Neural progenitor cell (in vitro differentiated cells): ENCODE results near the gene PDE1C. TPM values are rescaled to one million over a fixed set of nuclear protein-coding genes. Genes with fewer than 3 reads are reported as not detected.
"Not testable (repeated sequence)": the region's sequence is repeated elsewhere in the genome, so short reads cannot be mapped to it uniquely, and the experiment has no call there.

Experiments used
- DNase-seq: peaks from one replicate; pipeline ENCODE4 v3.0.0-alpha.2; 2016; ENCODE audit warnings: low spot score
- H2AFZ ChIP-seq: fragments of 200-600 bp; sonication (generic); replicated peaks from 2 replicates; pipeline ENCODE4 v1.6.1; 2016; ENCODE audit warnings: antibody characterized with exemption
- H3F3A ChIP-seq: fragments of 200-600 bp; sonication (generic); 2 replicates; pipeline ENCODE4 v1.6.1; 2016; ENCODE audit warnings: antibody characterized with exemption, low read depth
- H3K27ac ChIP-seq: fragments of 200-600 bp; sonication (generic); 2 replicates; pipeline ENCODE4 v1.5.1; 2016; ENCODE audit warnings: mild to moderate bottlenecking
- H3K27me3 ChIP-seq: fragments of 200-600 bp; sonication (generic); 2 replicates; pipeline ENCODE4 v1.6.1; 2016; ENCODE audit warnings: mild to moderate bottlenecking, moderate library complexity
- H3K36me3 ChIP-seq: fragments of 200-600 bp; sonication (generic); 2 replicates; pipeline ENCODE4 v1.5.1; 2016
- H3K4me1 ChIP-seq: fragments of 200-600 bp; sonication (generic); 2 replicates; pipeline ENCODE4 v1.6.1; 2016; ENCODE audit warnings: mixed run types
- H3K4me2 ChIP-seq: fragments of 200-600 bp; sonication (generic); 2 replicates; pipeline ENCODE4 v1.6.1; 2016
- H3K4me3 ChIP-seq: fragments of 200-600 bp; sonication (generic); 2 replicates; pipeline ENCODE4 v1.5.1; 2016
- H3K79me2 ChIP-seq: fragments of 200-600 bp; sonication (generic); 2 replicates; pipeline ENCODE4 v1.6.1; 2016; ENCODE audit warnings: low read depth
- H3K9ac ChIP-seq: fragments of 200-600 bp; sonication (generic); 2 replicates; pipeline ENCODE4 v1.6.1; 2016
- H3K9me3 ChIP-seq: fragments of 200-600 bp; sonication (generic); 2 replicates; pipeline ENCODE4 v1.5.1; 2016; ENCODE audit warnings: low read depth
- H4K20me1 ChIP-seq: fragments of 200-600 bp; sonication (generic); 2 replicates; pipeline ENCODE4 v1.6.1; 2016; ENCODE audit warnings: low read depth
- H3K27ac Mint-ChIP-seq: 3 replicates; pipeline ENCODE4 v1.8.0; 2021; ENCODE audit warnings: mixed read lengths
- H3K27me3 Mint-ChIP-seq: 2 replicates; pipeline ENCODE4 v1.8.0; 2022; ENCODE audit warnings: low read depth, mild to moderate bottlenecking, inconsistent platforms, moderate library complexity, mixed read lengths; ENCODE audit not compliant: insufficient read depth
- H3K36me3 Mint-ChIP-seq: 3 replicates; pipeline ENCODE4 v1.8.0; 2021; ENCODE audit warnings: mixed read lengths
- H3K4me1 Mint-ChIP-seq: 3 replicates; pipeline ENCODE4 v1.8.0; 2021; ENCODE audit warnings: mixed read lengths
- H3K4me3 Mint-ChIP-seq: 3 replicates; pipeline ENCODE4 v1.8.0; 2021; ENCODE audit warnings: mild to moderate bottlenecking, moderate library complexity, mixed read lengths
- H3K9me3 Mint-ChIP-seq: 3 replicates; pipeline ENCODE4 v1.8.0; 2020; ENCODE audit warnings: mixed read lengths
- EZH2 ChIP-seq: fragments of 200-600 bp; sonication (generic); IDR thresholded peaks from 2 replicates; pipeline ENCODE4 v1.6.1; 2017; ENCODE audit warnings: antibody characterized with exemption, mild to moderate bottlenecking, moderate library complexity
- EZH2phosphoT487 ChIP-seq: fragments of 200-600 bp; sonication (generic); IDR thresholded peaks from 2 replicates; pipeline ENCODE4 v1.6.1; 2017; ENCODE audit warnings: antibody characterized with exemption
- total RNA-seq: library from RNA; depleted of rRNA; stranded (reverse); fragments of >200 nt; gene quantifications from 2 replicates; pipeline ENCODE4 v1.2.3, GENCODE V29; 2015; ENCODE audit warnings: low replicate concordance
- TF ChIP-seq, protein P1 (sequence below): fragments of 200-600 bp; sonication (generic); IDR thresholded peaks from 2 replicates; pipeline ENCODE4 v1.5.1; 2017; ENCODE audit warnings: antibody characterized with exemption, mild to moderate bottlenecking

Gene PDE1C
- total RNA-seq, 1 donor from 2014 or later = 0.54 TPM

DNA sequence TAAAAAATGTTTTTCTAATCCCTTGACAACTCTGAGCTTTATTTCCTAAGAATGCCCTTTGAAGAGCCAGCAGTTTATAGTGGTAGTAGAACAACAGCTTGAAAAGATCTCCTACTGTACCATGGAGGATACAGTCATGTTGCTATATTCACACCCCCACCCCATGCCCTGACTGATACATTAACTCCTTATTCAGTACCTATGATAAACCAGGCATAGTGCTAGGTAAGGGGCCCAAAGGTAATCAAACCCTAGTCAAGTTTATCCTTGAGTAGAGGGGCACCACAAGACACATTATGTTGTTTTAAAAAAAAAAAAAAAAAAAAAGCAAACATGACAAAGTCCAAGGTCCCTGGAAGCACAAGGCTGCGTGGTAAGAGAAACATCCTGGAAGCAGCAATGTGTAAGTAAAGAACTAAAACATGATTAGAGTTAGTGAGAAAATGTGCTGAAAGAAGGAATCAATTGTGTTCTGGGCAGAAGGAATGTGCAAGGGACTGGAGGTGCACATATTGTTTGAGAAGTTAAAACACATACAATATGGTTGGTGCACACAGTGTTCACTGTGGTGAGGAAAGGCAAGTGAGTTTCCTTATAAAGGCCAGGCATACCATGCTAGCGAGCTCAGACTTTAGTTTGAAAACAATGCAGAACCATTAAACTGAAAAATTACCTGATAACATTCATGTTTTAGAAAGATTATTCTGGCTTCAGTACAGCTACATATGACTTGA is 51.2 kb downstream of the PDE1C start:
- Mint-ChIP-seq H3K27ac (no peak overlapping the region), H3K27me3 (no peaks in the 10 kb centered on the region), H3K4me1 (no peaks in the 10 kb centered on the region), H3K9me3 (no peaks in the 10 kb centered on the region), H3K36me3 (no peaks in the 10 kb centered on the region), H3K4me3 (no peak overlapping the region)
- no peak overlapping the region for H3K4me3 ChIP-seq
- H3K4me1 ChIP-seq = peaks cover 7% of the 10 kb centered on the region
- TF ChIP-seq EZH2phosphoT487 (no peak), EZH2 (no peak)
- TF ChIP-seq, protein P1, sequence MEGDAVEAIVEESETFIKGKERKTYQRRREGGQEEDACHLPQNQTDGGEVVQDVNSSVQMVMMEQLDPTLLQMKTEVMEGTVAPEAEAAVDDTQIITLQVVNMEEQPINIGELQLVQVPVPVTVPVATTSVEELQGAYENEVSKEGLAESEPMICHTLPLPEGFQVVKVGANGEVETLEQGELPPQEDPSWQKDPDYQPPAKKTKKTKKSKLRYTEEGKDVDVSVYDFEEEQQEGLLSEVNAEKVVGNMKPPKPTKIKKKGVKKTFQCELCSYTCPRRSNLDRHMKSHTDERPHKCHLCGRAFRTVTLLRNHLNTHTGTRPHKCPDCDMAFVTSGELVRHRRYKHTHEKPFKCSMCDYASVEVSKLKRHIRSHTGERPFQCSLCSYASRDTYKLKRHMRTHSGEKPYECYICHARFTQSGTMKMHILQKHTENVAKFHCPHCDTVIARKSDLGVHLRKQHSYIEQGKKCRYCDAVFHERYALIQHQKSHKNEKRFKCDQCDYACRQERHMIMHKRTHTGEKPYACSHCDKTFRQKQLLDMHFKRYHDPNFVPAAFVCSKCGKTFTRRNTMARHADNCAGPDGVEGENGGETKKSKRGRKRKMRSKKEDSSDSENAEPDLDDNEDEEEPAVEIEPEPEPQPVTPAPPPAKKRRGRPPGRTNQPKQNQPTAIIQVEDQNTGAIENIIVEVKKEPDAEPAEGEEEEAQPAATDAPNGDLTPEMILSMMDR = no peak
- H3K4me2 ChIP-seq = no peak overlapping the region
- H3K27me3 ChIP-seq = no peaks in the 10 kb centered on the region
- H3K36me3 ChIP-seq = no peaks in the 10 kb centered on the region
- H3K79me2 ChIP-seq = no peaks in the 10 kb centered on the region
- no peak overlapping the region for H3K9ac ChIP-seq
- no peak overlapping the region for H2AFZ ChIP-seq
- no peaks in the 10 kb centered on the region for H3F3A ChIP-seq
- DNase-seq = no peak
- H4K20me1 ChIP-seq = no peaks in the 10 kb centered on the region
- H3K27ac ChIP-seq = no peak overlapping the region
- no peaks in the 10 kb centered on the region for H3K9me3 ChIP-seq

DNA sequence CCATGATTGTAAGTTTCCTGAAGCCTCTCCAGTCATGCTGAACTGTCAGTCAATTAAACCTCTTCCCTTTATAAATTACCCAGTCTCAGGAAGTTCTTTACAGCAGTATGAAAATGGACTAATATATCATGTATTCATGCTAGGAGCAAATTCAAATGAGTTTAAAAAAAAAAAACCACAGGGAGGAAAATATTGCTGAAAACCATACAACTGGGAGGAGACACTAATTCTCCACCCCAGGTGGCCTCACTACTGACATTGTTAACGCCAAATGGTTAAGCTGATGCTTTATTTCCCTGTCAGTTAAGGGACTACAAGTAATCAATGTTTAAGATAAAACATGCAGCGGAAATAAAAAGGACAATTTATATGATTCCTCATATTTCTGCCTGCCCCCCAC is 55.1 kb downstream of the PDE1C start:
- Histone ChIP-seq H2AFZ (no peak overlapping the region), H3K4me1 (peaks cover 12% of the 10 kb centered on the region), H3K36me3 (no peaks in the 10 kb centered on the region), H3K9ac (no peak overlapping the region), H3K4me2 (no peak overlapping the region), H3K79me2 (no peaks in the 10 kb centered on the region), H3K9me3 (no peaks in the 10 kb centered on the region), H3K4me3 (no peak overlapping the region), H4K20me1 (no peaks in the 10 kb centered on the region), H3K27ac (no peak overlapping the region), H3K27me3 (no peaks in the 10 kb centered on the region), H3F3A (no peaks in the 10 kb centered on the region)
- Mint-ChIP-seq H3K4me1 (no peaks in the 10 kb centered on the region), H3K9me3 (peaks cover 4% of the 10 kb centered on the region), H3K36me3 (no peaks in the 10 kb centered on the region), H3K4me3 (no peak overlapping the region), H3K27me3 (no peaks in the 10 kb centered on the region), H3K27ac (no peak overlapping the region)
- no peak for DNase-seq
- TF ChIP-seq, protein P1 = no peak
- TF ChIP-seq EZH2 (no peak), EZH2phosphoT487 (no peak)

DNA sequence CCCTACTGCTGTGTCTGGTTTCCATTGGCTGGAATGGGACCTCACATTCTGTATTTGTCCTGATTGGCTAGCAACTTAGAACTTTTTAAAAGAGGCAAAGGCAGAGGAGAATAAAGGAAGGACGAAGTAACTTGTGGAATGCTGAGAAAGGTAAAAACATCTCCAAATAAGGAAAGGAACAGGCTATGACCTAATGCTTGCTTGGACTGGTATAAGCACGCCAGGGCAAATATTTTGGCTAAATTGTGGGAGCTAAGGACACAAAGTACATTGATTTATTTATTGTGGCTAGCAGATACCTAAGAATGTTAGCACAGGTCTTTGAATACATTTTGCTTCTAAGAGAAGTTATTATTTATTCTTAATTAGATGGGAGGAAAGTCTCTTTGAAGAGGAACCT is 56.7 kb downstream of the PDE1C start:
- not testable (repeated sequence) for H3K36me3 ChIP-seq, H3K4me2 ChIP-seq, H3K27ac Mint-ChIP-seq, H3K4me3 ChIP-seq, DNase-seq, H3K4me1 Mint-ChIP-seq, H3K36me3 Mint-ChIP-seq, H3F3A ChIP-seq, H3K4me3 Mint-ChIP-seq, H4K20me1 ChIP-seq, H3K27ac ChIP-seq, H3K27me3 ChIP-seq, H3K9me3 ChIP-seq, H3K27me3 Mint-ChIP-seq, H2AFZ ChIP-seq, H3K79me2 ChIP-seq, H3K9ac ChIP-seq, H3K9me3 Mint-ChIP-seq
- H3K4me1 ChIP-seq = peaks cover 12% of the 10 kb centered on the region

DNA sequence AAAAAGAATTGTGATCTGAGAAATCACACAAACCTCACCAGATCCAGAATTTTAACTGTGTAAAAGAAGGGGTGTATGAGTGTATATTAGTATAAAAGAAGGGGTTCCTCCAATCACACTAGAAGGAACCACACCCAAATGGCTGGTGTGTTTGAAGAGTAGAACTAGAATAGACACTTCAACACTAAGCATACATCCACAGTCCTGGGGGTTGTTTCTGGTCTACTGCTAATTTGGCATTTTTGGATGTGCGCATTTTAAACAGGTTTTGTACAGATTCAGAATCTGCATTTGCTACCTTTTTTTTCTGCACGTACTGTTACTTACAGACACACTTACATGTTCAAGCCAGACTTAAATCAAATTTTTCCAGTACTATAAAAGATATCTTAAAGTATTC is 64.6 kb downstream of the PDE1C start:
- H3K4me3 ChIP-seq = no peak overlapping the region
- H3K4me1 Mint-ChIP-seq = no peaks in the 10 kb centered on the region
- H3K27ac Mint-ChIP-seq = no peak overlapping the region
- TF ChIP-seq EZH2 = no peak
- no peak for TF ChIP-seq EZH2phosphoT487
- TF ChIP-seq, protein P1 = no peak
- peaks cover 4% of the 10 kb centered on the region for H3K36me3 Mint-ChIP-seq
- peaks cover 17% of the 10 kb centered on the region for H3K9me3 Mint-ChIP-seq
- H2AFZ ChIP-seq = no peak overlapping the region
- H3K27ac ChIP-seq = no peak overlapping the region
- H3K27me3 Mint-ChIP-seq = no peaks in the 10 kb centered on the region
- H3K27me3 ChIP-seq = no peaks in the 10 kb centered on the region
- H3F3A ChIP-seq = no peaks in the 10 kb centered on the region
- no peak overlapping the region for H3K4me2 ChIP-seq
- H3K36me3 ChIP-seq = no peaks in the 10 kb centered on the region
- no peak for DNase-seq
- no peaks in the 10 kb centered on the region for H4K20me1 ChIP-seq
- no peaks in the 10 kb centered on the region for H3K79me2 ChIP-seq
- no peak overlapping the region for H3K4me3 Mint-ChIP-seq
- no peaks in the 10 kb centered on the region for H3K4me1 ChIP-seq
- no peaks in the 10 kb centered on the region for H3K9me3 ChIP-seq
- no peak overlapping the region for H3K9ac ChIP-seq
